HCT116 (cell line): ENCODE data around the gene NOP16. TPM values are rescaled to one million over a fixed set of nuclear protein-coding genes. Genes with fewer than 3 reads are reported as not detected.

ENCODE experiments used
- ATAC-seq: fragments of 200-7000 bp; cut with Tn5 transposase; 2 replicates; pipeline ENCODE4 v1.9.1; 2020; ENCODE audit warnings: mild to moderate bottlenecking, moderate library complexity
- BruUV-seq: library from RNA; stranded (reverse); fragments of 400-500 nt; replicated peaks from 2 replicates; lab custom pipeline; 2021; lab: Mats Ljungman, UMichigan
- CTCF ChIA-PET: fragments of 300-600 bp; sonication (Branson Sonifier 250); formaldehyde crosslinking; loops from one replicate; lab custom pipeline; 2021; ENCODE audit warnings: antibody characterized with exemption; lab: Charles Lee
- POLR2A ChIA-PET: fragments of 300-600, 350-600 bp; sonication (Branson Sonifier 250); formaldehyde crosslinking; loops from one replicate; lab custom pipeline; 2021; ENCODE audit warnings: antibody characterized with exemption; lab: Charles Lee
- RAD21 ChIA-PET, 2 experiments: fragments of 300-600 bp; sonication (Branson Sonifier 250); formaldehyde crosslinking; loops; one replicate each; lab custom pipeline; 2023; ENCODE audit warnings: low total read pairs in 2 of 2; ENCODE audit not compliant: uncharacterized antibody in 2 of 2, unreplicated experiment in 2 of 2, low non-redundant PET in 1 of 2; lab: Charles Lee
- DNase-seq: peaks from one replicate; pipeline ENCODE4 v3.0.0-alpha.2; 2010; ENCODE audit warnings: low read depth, low spot score
- H2AFZ ChIP-seq: fragments of 200-600 bp; shearing (Covaris generic), sonication (generic); 2 replicates; pipeline ENCODE4 v1.6.1; 2017; ENCODE audit warnings: low read depth, mixed run types, mixed read lengths, antibody characterized with exemption, low read length; ENCODE audit not compliant: poor library complexity, severe bottlenecking
- H3K27ac ChIP-seq: 2 replicates; pipeline ENCODE4 v1.5.1; 2012; ENCODE audit warnings: low read depth, low read length
- H3K27me3 ChIP-seq: fragments of 200-600 bp; sonication (generic); 2 replicates; pipeline ENCODE4 v1.6.1; 2016; ENCODE audit warnings: mixed run types, low read length, mixed read lengths; ENCODE audit not compliant: insufficient read depth
- H3K36me3 ChIP-seq, 2 experiments: fragments of 200-500 bp in 1 of 2; fragments of 200-600 bp in 1 of 2; sonication (Bioruptor generic) in 1 of 2; sonication (generic) in 1 of 2; 2 replicates each; pipeline versions ENCODE4 v1.5.1 to v1.6.1; 2014 to 2016; ENCODE audit warnings: low read length in 2 of 2, inconsistent platforms in 1 of 2, mixed read lengths in 1 of 2, mixed run types in 1 of 2; ENCODE audit not compliant: insufficient read depth in 2 of 2, control insufficient read depth in 1 of 2
- H3K4me1 ChIP-seq, 2 experiments: fragments of 200-600 bp in 1 of 2; sonication (generic) in 1 of 2; 2 replicates each; pipeline versions ENCODE4 v1.5.1 to v1.6.1; 2012 to 2017; ENCODE audit warnings: low read length in 2 of 2, inconsistent platforms in 1 of 2, mild to moderate bottlenecking in 1 of 2, mixed read lengths in 1 of 2, mixed run types in 1 of 2, moderate library complexity in 1 of 2; ENCODE audit not compliant: insufficient read depth in 2 of 2, control insufficient read depth in 1 of 2
- H3K4me2 ChIP-seq: fragments of 200-600 bp; sonication (generic); 2 replicates; pipeline ENCODE4 v1.6.1; 2017; ENCODE audit warnings: mixed run types, low read length, mixed read lengths
- H3K4me3 ChIP-seq, 2 experiments: fragments of 200-600 bp in 1 of 2; sonication (generic) in 1 of 2; replicated peaks in 1 of 2; 2 replicates each; pipeline ENCODE4 v1.5.1; 2011 to 2016; ENCODE audit warnings: low read length in 2 of 2, control low read depth in 1 of 2, low read depth in 1 of 2, mild to moderate bottlenecking in 1 of 2, mixed read lengths in 1 of 2, mixed run types in 1 of 2
- H3K79me2 ChIP-seq: fragments of 200-600 bp; sonication (generic); 2 replicates; pipeline ENCODE4 v1.6.1; 2017; ENCODE audit warnings: mild to moderate bottlenecking, mixed run types, low read length, moderate library complexity, mixed read lengths; ENCODE audit not compliant: insufficient read depth
- H3K9ac ChIP-seq: fragments of 200-600 bp; sonication (generic); 2 replicates; pipeline ENCODE4 v1.6.1; 2016; ENCODE audit warnings: low read length, mixed read lengths
- H3K9me2 ChIP-seq: fragments of 200-600 bp; sonication (generic), shearing (Covaris generic); 2 replicates; pipeline ENCODE4 v1.6.1; 2017; ENCODE audit warnings: mixed run types, mild to moderate bottlenecking, moderate library complexity; ENCODE audit not compliant: insufficient read depth
- H3K9me3 ChIP-seq, 2 experiments: fragments of 200-500 bp in 1 of 2; fragments of 200-600 bp in 1 of 2; sonication (Bioruptor generic) in 1 of 2; sonication (generic) in 1 of 2; 2 replicates each; pipeline ENCODE4 v1.6.1; 2014 to 2017; ENCODE audit warnings: low read length in 2 of 2, mixed read lengths in 2 of 2, inconsistent platforms in 1 of 2, low read depth in 1 of 2, mild to moderate bottlenecking in 1 of 2, mixed run types in 1 of 2, moderate library complexity in 1 of 2; ENCODE audit not compliant: control insufficient read depth in 1 of 2, insufficient read depth in 1 of 2
- H4K20me1 ChIP-seq: fragments of 200-600 bp; sonication (generic), shearing (Covaris generic); 2 replicates; pipeline ENCODE4 v1.6.1; 2017; ENCODE audit warnings: mixed run types, mild to moderate bottlenecking, moderate library complexity; ENCODE audit not compliant: insufficient read depth
- CTCF ChIP-seq, 3 experiments: fragments of 200-600 bp in 1 of 3; sonication (generic) in 1 of 3; IDR thresholded peaks in 2 of 3; conservative IDR thresholded peaks in 1 of 3; 2 replicates each; pipeline ENCODE4 v1.5.1; 2012 to 2017; ENCODE audit warnings: low read depth in 2 of 3, low read length in 2 of 3, antibody characterized with exemption in 1 of 3, borderline replicate concordance in 1 of 3, control low read depth in 1 of 3, mild to moderate bottlenecking in 1 of 3, mixed read lengths in 1 of 3, mixed run types in 1 of 3, moderate library complexity in 1 of 3; ENCODE audit not compliant: insufficient read depth in 1 of 3
- ELF1 ChIP-seq: IDR thresholded peaks from 2 replicates; pipeline ENCODE4 v1.6.1; 2012; ENCODE audit warnings: low read depth, borderline replicate concordance
- EZH2phosphoT487 ChIP-seq: fragments of 200-600 bp; IDR thresholded peaks from 2 replicates; pipeline ENCODE4 v1.6.1; 2018; ENCODE audit warnings: antibody characterized with exemption, borderline replicate concordance
- FOSL1 ChIP-seq: IDR thresholded peaks from 2 replicates; pipeline ENCODE4 v1.6.1; 2012; ENCODE audit warnings: low read depth
- JUND ChIP-seq: IDR thresholded peaks from 2 replicates; pipeline ENCODE4 v1.6.1; 2012
- MAX ChIP-seq: IDR thresholded peaks from 2 replicates; pipeline ENCODE4 v1.6.1; 2012
- POLR2A ChIP-seq: IDR thresholded peaks from 2 replicates; pipeline ENCODE4 v1.7.0; 2011; ENCODE audit warnings: borderline replicate concordance; ENCODE audit not compliant: insufficient read depth, insufficient read length; ENCODE audit errors: extremely low read depth
- RAD21 ChIP-seq: IDR thresholded peaks from 2 replicates; pipeline ENCODE4 v1.6.1; 2012; ENCODE audit warnings: low read depth, mild to moderate bottlenecking
- REST ChIP-seq: IDR thresholded peaks from 2 replicates; pipeline ENCODE4 v1.6.1; 2012; ENCODE audit warnings: low read depth
- SIN3A ChIP-seq: IDR thresholded peaks from 2 replicates; pipeline ENCODE4 v1.6.1; 2012; ENCODE audit warnings: low read depth
- SP1 ChIP-seq: IDR thresholded peaks from 2 replicates; pipeline ENCODE4 v1.6.1; 2012; ENCODE audit warnings: low read depth
- SRF ChIP-seq: IDR thresholded peaks from 2 replicates; pipeline ENCODE4 v1.6.1; 2012; ENCODE audit warnings: low read depth
- TCF7L2 ChIP-seq: IDR thresholded peaks from 2 replicates; pipeline ENCODE4 v1.7.0; 2011; ENCODE audit warnings: borderline replicate concordance, inconsistent platforms; ENCODE audit not compliant: insufficient read depth, insufficient read length; ENCODE audit errors: extremely low read depth
- YY1 ChIP-seq: IDR thresholded peaks from 2 replicates; pipeline ENCODE4 v1.6.1; 2011; ENCODE audit warnings: low read length, low read depth, moderate library complexity, mild to moderate bottlenecking; ENCODE audit not compliant: insufficient replicate concordance; ENCODE audit errors: extremely low read depth
- ZBTB33 ChIP-seq: IDR thresholded peaks from 2 replicates; pipeline ENCODE4 v1.6.1; 2011; ENCODE audit warnings: mild to moderate bottlenecking, low read length, moderate library complexity; ENCODE audit not compliant: insufficient replicate concordance; ENCODE audit errors: extremely low read depth
- ZFX ChIP-seq: fragments of 450-650 bp; IDR thresholded peaks from 2 replicates; pipeline ENCODE4 v1.6.1; 2017
- intact Hi-C: fragments of 100-400 bp; cut with micrococcal nuclease; formaldehyde crosslinking; loops from 2 replicates; pipeline ENCODE4 v1.10.0; 2022
- total RNA-seq: library from RNA; stranded (reverse); gene quantifications from one replicate; pipeline ENCODE4 v1.2.1, GENCODE V29; 2021; ENCODE audit not compliant: unreplicated experiment

NOP16 gene
- total RNA-seq, 1 experiment from 2014 or later, result 67.1 TPM

GRCh38 chr5:176369934-176370711 is 18.3 kb downstream of the NOP16 start:
- DNase-seq (no peak), ATAC-seq (no peak)
- intact Hi-C loops, result no loop called here
- no TSS peak for BruUV-seq
- peaks cover 12 to 21% of the 10 kb centered on the region in 2 experiments for H3K4me1 ChIP-seq
- no peak overlapping the region for H3K4me2 ChIP-seq
- ChIA-PET CTCF (interaction anchor here (0.7 kb wide), 1 partner anchor 11 kb away, joined by 3 read pairs; no protein-coding TSS in a partner anchor), RAD21 (no interaction called here), POLR2A (interaction anchor here (1.2 kb wide), 1 partner anchor 8 kb away, joined by 3 read pairs; the partner anchor contains the start of gene KIAA1191)
- H3K9me3 ChIP-seq, result no peaks in the 10 kb centered on the region
- H3K9me2 ChIP-seq, result no peaks in the 10 kb centered on the region
- H2AFZ ChIP-seq, result no peak overlapping the region
- H3K36me3 ChIP-seq, result no peaks in the 10 kb centered on the region
- H3K27me3 ChIP-seq, result no peaks in the 10 kb centered on the region
- H3K9ac ChIP-seq, result no peak overlapping the region
- H4K20me1 ChIP-seq, result no peaks in the 10 kb centered on the region
- no peak overlapping the region for H3K4me3 ChIP-seq
- no peak overlapping the region for H3K27ac ChIP-seq
- TF ChIP-seq ZFX (no peak), RAD21 (no peak), SP1 (no peak), ELF1 (no peak), EZH2phosphoT487 (no peak), REST (no peak), MAX (no peak), POLR2A (no peak), ZBTB33 (no peak), TCF7L2 (no peak), SIN3A (no peak), CTCF (IDR thresholded peaks at IDR 0.05 in 2 of 3, conservative IDR thresholded peaks at IDR 0.05 in 1 of 3; ENCODE audit: borderline replicate concordance in 1 of 3, insufficient read depth in 1 of 3, low read depth in 2 of 3, low read length in 2 of 3) (no peak), JUND (no peak), YY1 (no peak), SRF (no peak), FOSL1 (no peak)
- TF ChIP-seq, all 23 proteins: peak for 0
- H3K79me2 ChIP-seq, result no peaks in the 10 kb centered on the region
